GM12878 (cell line): ENCODE results near the gene SPN. TPM values are rescaled to one million over a fixed set of nuclear protein-coding genes. Genes with fewer than 3 reads are reported as not detected.

ENCODE experiments used
- ATAC-seq: fragments of 200-7000 bp; cut with Tn5 transposase; 3 replicates; pipeline ENCODE4 v1.9.1; 2020; ENCODE audit warnings: mild to moderate bottlenecking, moderate library complexity
- BruUV-seq: library from RNA; stranded (reverse); fragments of 400-500 nt; replicated peaks from 2 replicates; lab custom pipeline; 2021; lab: Mats Ljungman, UMichigan
- CTCF ChIA-PET: fragments of 300-600 bp; sonication (Branson Sonifier 250); formaldehyde crosslinking; extraction: SDS; loops from one replicate; lab custom pipeline; 2021; ENCODE audit warnings: inconsistent platforms; lab: Yijun Ruan, JAX
- POLR2A ChIA-PET: fragments of 350-600 bp; formaldehyde crosslinking; extraction: SDS; loops from one replicate; lab custom pipeline; 2021; ENCODE audit warnings: inconsistent platforms; lab: Charles Lee
- RAD21 ChIA-PET: fragments of 300-600 bp; sonication (Branson Sonifier 250); formaldehyde crosslinking; loops from one replicate; lab custom pipeline; 2023; ENCODE audit warnings: antibody characterized with exemption; ENCODE audit not compliant: unreplicated experiment; lab: Charles Lee
- SMC1A ChIA-PET: fragments of 300-600 bp; sonication (Branson Sonifier 250); formaldehyde crosslinking; loops from one replicate; lab custom pipeline; 2023; ENCODE audit not compliant: unreplicated experiment, uncharacterized antibody; lab: Charles Lee
- DNase-seq: peaks from one replicate; pipeline ENCODE4 v3.0.0-alpha.2; 2011; ENCODE audit warnings: low read depth, low spot score
- FAIRE-seq: peaks from 3 replicates; lab custom pipeline; 2011; peaks lifted over from hg19 to GRCh38; lab: Jason Lieb, UNC
- H2AFZ ChIP-seq: 2 replicates; pipeline ENCODE4 v1.6.0; 2011; ENCODE audit warnings: low read depth, low read length, control low read depth; ENCODE audit not compliant: control insufficient read depth
- H3K27ac ChIP-seq: 2 replicates; pipeline ENCODE4 v1.5.1; 2011; ENCODE audit warnings: control low read depth; ENCODE audit not compliant: control insufficient read depth, insufficient read depth
- H3K27me3 ChIP-seq, 2 experiments: replicated peaks in 1 of 2; 2 replicates each; pipeline versions ENCODE4 v1.6.0 to v1.6.1; 2011; ENCODE audit warnings: low read length in 1 of 2; ENCODE audit not compliant: control insufficient read depth in 2 of 2, insufficient read depth in 2 of 2
- H3K36me3 ChIP-seq, 2 experiments: 2 replicates each; pipeline ENCODE4 v1.5.1; 2011; ENCODE audit warnings: low read length in 1 of 2; ENCODE audit not compliant: control insufficient read depth in 2 of 2, insufficient read depth in 2 of 2
- H3K4me1 ChIP-seq: 2 replicates; pipeline ENCODE4 v1.6.1; 2011; ENCODE audit warnings: mild to moderate bottlenecking, low read length, moderate library complexity, mixed read lengths; ENCODE audit not compliant: control insufficient read depth, insufficient read depth
- H3K4me2 ChIP-seq: 2 replicates; pipeline ENCODE4 v1.6.0; 2011; ENCODE audit warnings: control low read depth; ENCODE audit not compliant: control insufficient read depth, insufficient read depth
- H3K4me3 ChIP-seq: fragments of 200-600 bp; sonication (generic); 2 replicates; pipeline ENCODE4 v1.5.1; 2016
- H3K79me2 ChIP-seq: 2 replicates; pipeline ENCODE4 v1.6.0; 2011; ENCODE audit warnings: low read length; ENCODE audit not compliant: control insufficient read depth, insufficient read depth
- H3K9ac ChIP-seq: 2 replicates; pipeline ENCODE4 v1.8.0; 2011; ENCODE audit warnings: low read length, control low read depth, mixed read lengths; ENCODE audit not compliant: control insufficient read depth, insufficient read depth
- H3K9me3 ChIP-seq: replicated peaks from 3 replicates; pipeline ENCODE4 v1.5.1; 2011; ENCODE audit warnings: mild to moderate bottlenecking, low read length; ENCODE audit not compliant: control insufficient read depth, insufficient read depth
- H4K20me1 ChIP-seq: 2 replicates; pipeline ENCODE4 v1.6.0; 2011; ENCODE audit not compliant: control insufficient read depth, insufficient read depth
- FOS ChIP-seq: IDR thresholded peaks from 3 replicates; pipeline ENCODE4 v1.6.1; 2011; ENCODE audit warnings: borderline replicate concordance; ENCODE audit not compliant: insufficient read length; ENCODE audit errors: extremely low read depth
- POLR2AphosphoS2 ChIP-seq: IDR thresholded peaks from 2 replicates; pipeline ENCODE4 v1.6.1; 2011; ENCODE audit warnings: low read depth, mild to moderate bottlenecking, low read length, improper control_type of control experiment, moderate library complexity
- WGBS: methylation state at CpG from one replicate; pipeline ENCODE4 v1.1.6; 2016; ENCODE audit warnings: low lambda C conversion rate; ENCODE audit not compliant: insufficient replicate concordance, insufficient coverage; ENCODE audit errors: missing lambda C conversion rate; 5-methylcytosine and 5-hydroxymethylcytosine counted together
- in situ Hi-C: fragments of 300-500 bp; cut with MboI; formaldehyde crosslinking; loops from 9 replicates; pipeline ENCODE4 v1.14.3; 2018; ENCODE audit warnings: mixed read lengths
- intact Hi-C: fragments of 100-400 bp; cut with micrococcal nuclease; formaldehyde crosslinking; loops from one replicate; pipeline ENCODE4 v1.14.2; 2022; ENCODE audit not compliant: unreplicated experiment
- polyA plus RNA-seq, 11 experiments: library from polyadenylated mRNA; depleted of rRNA in 4 of 11; unstranded in 6 of 11; stranded (reverse) in 5 of 11; fragments of >200 nt; fragmentation: Nextera tagmentation in 4 of 11; fragmentation: Illumina TruSeq in 1 of 11; extraction: Ambion mirVana in 4 of 11; extraction: Trizol in 1 of 11; gene quantifications; 1 replicate in 1 of 11; 2 replicates in 10 of 11; pipeline versions ENCODE4 v1.2.1 to v1.2.3, GENCODE V29; 2011 to 2016; ENCODE audit warnings: inconsistent platforms in 2 of 11, missing spikeins in 2 of 11, low read depth in 1 of 11
- total RNA-seq, 4 experiments: library from RNA; depleted of rRNA in 3 of 4; stranded (reverse); fragments of >200 nt in 3 of 4; fragmentation: Illumina TruSeq in 1 of 4; extraction: Trizol in 1 of 4; gene quantifications; 2 replicates each; pipeline versions ENCODE4 v1.2.1 to v1.2.3, GENCODE V29; 2013 to 2021

SPN gene
- total and polyA plus RNA-seq, 10 of the 15 experiments (the other 5 are each of a cell fraction or from before 2014, with no cell fraction given): 16.2 to 173 (median 92.7) TPM

DNA sequence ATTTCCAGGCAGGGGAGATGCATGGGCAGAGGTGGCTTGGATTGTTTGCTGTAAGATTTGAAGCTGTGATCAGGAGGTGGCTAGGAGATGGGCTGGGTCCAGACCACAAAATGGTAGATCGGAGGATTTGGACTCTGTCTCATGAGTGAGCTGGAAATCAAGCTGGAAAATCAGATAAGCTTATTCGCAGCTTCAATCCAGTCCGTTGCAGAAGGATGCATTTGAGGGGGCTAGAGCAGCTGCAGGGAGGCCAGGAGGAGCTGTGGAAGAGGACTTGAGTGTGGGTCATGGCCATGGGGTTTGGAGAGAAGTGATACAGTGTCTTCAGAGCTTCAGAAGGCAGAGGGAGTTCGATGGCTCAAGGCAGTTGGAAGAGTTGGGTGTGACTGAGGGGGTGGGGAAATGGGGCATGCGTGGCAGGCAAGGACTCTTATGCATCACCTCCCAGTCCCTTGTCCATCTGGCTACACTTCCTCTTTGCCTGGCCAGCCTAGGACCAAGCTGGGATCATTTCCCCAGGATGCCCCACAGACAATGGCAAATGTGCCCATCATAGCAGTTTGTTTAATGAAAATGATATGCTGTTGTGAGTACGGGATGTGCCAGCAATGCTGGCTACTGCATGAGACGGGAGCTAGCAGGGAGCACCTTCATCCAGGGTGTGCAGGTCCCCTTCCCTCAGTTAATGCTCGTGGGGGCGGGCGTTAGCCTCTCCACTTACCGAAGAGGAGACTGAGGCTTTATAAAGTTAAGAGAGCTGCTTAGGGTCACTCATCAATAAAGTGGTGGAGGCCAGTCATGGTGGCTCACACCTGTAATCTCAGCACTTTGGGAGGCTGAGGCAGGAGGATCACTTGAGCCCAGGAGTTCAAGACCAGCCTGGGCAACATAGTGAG is 36.5 kb downstream of the SPN start:
- 53% methylated on average over 11 of the region's 11 CpGs for WGBS
- no peaks in the 10 kb centered on the region; a peak in 1 of 4 replicates for H3K36me3 ChIP-seq
- BruUV-seq: no TSS peak
- ChIA-PET SMC1A (interaction anchor here (0.7 to 2.8 kb wide), 13 partner anchors 10 to 149 kb away, joined by 3 to 11 read pairs (median 5); partner anchors contain the start of gene PAGR1), CTCF (interaction anchor here (0.6 to 5.2 kb wide), 25 partner anchors 8 to 307 kb away, joined by 3 to 27 read pairs (median 6); partner anchors contain the start of genes KIF22, PAGR1, QPRT and SPN), POLR2A (interaction anchor here (0.8 to 1.2 kb wide), 3 partner anchors 25 to 52 kb away, joined by 3 read pairs; partner anchors contain the start of gene SPN), RAD21 (interaction anchor here (0.6 to 2.2 kb wide), 14 partner anchors 18 to 149 kb away, joined by 3 to 9 read pairs (median 4); partner anchors contain the start of gene SPN)
- intact Hi-C loops: loop anchor here (1.0 to 5.0 kb wide), 5 partner anchors 22 to 323 kb away; partner anchors contain the start of genes C16orf92, KIF22 and MAZ
- in situ Hi-C loops: loop anchor here (5.0 kb wide), 1 partner anchor 328 kb away; no protein-coding TSS in a partner anchor
- H3K27me3 ChIP-seq: no peaks in the 10 kb centered on the region
- H3K9me3 ChIP-seq: peaks cover 1% of the 10 kb centered on the region; the same call in 2 of the 3 replicates
- no peak overlapping the region for H3K27ac ChIP-seq
- DNase-seq (no peak), FAIRE-seq (no peak), ATAC-seq (no peak)
- no peak overlapping the region for H3K4me2 ChIP-seq
- H4K20me1 ChIP-seq: no peaks in the 10 kb centered on the region
- H3K4me3 ChIP-seq: no peak overlapping the region
- H3K79me2 ChIP-seq: no peaks in the 10 kb centered on the region
- H3K4me1 ChIP-seq: peaks cover 13% of the 10 kb centered on the region
- no peak for TF ChIP-seq FOS
- peak; percentile 55; the same call in 1 of the 2 replicates for TF ChIP-seq POLR2AphosphoS2
- H3K9ac ChIP-seq: no peak overlapping the region
- H2AFZ ChIP-seq: no peak overlapping the region
